Caco-2 (cell line): ENCODE measurements around the gene DAB1. TPM values are rescaled to one million over a fixed set of nuclear protein-coding genes. Genes with fewer than 3 reads are reported as not detected.
A peak's percentile ranks its signal among the peaks of the same experiment; 100 is the strongest.

Experiments used
- BruUV-seq: library from RNA; stranded (reverse); fragments of 400-500 nt; replicated peaks from 2 replicates; lab custom pipeline; 2021; lab: Mats Ljungman, UMichigan
- CTCF ChIA-PET: fragments of 300-600 bp; sonication (Branson Sonifier 250); formaldehyde crosslinking; loops from one replicate; lab custom pipeline; 2022; ENCODE audit warnings: antibody characterized with exemption; lab: Charles Lee
- POLR2A ChIA-PET: fragments of 300-600 bp; sonication (Branson Sonifier 250); formaldehyde crosslinking; loops from one replicate; lab custom pipeline; 2022; ENCODE audit warnings: antibody characterized with exemption; lab: Charles Lee
- DNase-seq, 2 experiments: peaks; one replicate each; pipeline versions ENCODE4 v3.0.0 to v3.0.0-alpha.2; 2020 to 2022
- H3K27me3 ChIP-seq: replicated peaks from 2 replicates; pipeline ENCODE4 v1.6.0; 2011; ENCODE audit warnings: low read length; ENCODE audit not compliant: control insufficient read depth, insufficient read depth
- H3K36me3 ChIP-seq: 2 replicates; pipeline ENCODE4 v1.5.1; 2011; ENCODE audit warnings: low read length; ENCODE audit not compliant: control insufficient read depth, insufficient read depth
- H3K4me1 ChIP-seq: fragments of 250-450 bp; sonication (Bioruptor Pico); 2 replicates; pipeline ENCODE4 v1.5.1; 2020; ENCODE audit warnings: mild to moderate bottlenecking
- H3K4me3 ChIP-seq: 2 replicates; pipeline ENCODE4 v1.5.1; 2011; ENCODE audit warnings: low read depth, mild to moderate bottlenecking, control low read depth, low read length
- H3K9me3 ChIP-seq: fragments of 250-450 bp; sonication (Bioruptor Pico); 2 replicates; pipeline ENCODE4 v1.5.1; 2020; ENCODE audit warnings: mild to moderate bottlenecking, moderate library complexity
- H3K27ac Mint-ChIP-seq: one replicate; pipeline ENCODE4 v1.8.0; 2022; ENCODE audit warnings: mixed read lengths; ENCODE audit not compliant: unreplicated experiment
- H3K27me3 Mint-ChIP-seq: one replicate; pipeline ENCODE4 v1.8.0; 2022; ENCODE audit warnings: mixed read lengths; ENCODE audit not compliant: insufficient read depth, unreplicated experiment
- H3K36me3 Mint-ChIP-seq: one replicate; pipeline ENCODE4 v1.8.0; 2022; ENCODE audit warnings: mild to moderate bottlenecking, mixed read lengths; ENCODE audit not compliant: insufficient read depth, unreplicated experiment
- H3K4me1 Mint-ChIP-seq: one replicate; pipeline ENCODE4 v1.8.0; 2022; ENCODE audit warnings: low read depth, mixed read lengths; ENCODE audit not compliant: unreplicated experiment
- H3K4me3 Mint-ChIP-seq: one replicate; pipeline ENCODE4 v1.8.0; 2022; ENCODE audit warnings: mild to moderate bottlenecking, moderate library complexity, mixed read lengths; ENCODE audit not compliant: unreplicated experiment
- H3K9me3 Mint-ChIP-seq: one replicate; pipeline ENCODE4 v1.8.0; 2022; ENCODE audit warnings: mixed read lengths; ENCODE audit not compliant: unreplicated experiment
- CTCF ChIP-seq, 2 experiments: fragments of 200-600 bp in 1 of 2; IDR thresholded peaks; 1 replicate in 1 of 2; 2 replicates in 1 of 2; pipeline versions ENCODE4 v1.5.1 to v1.8.0; 2011 to 2022; ENCODE audit warnings: antibody characterized with exemption in 1 of 2, control low read depth in 1 of 2, inconsistent platforms in 1 of 2, low read depth in 1 of 2, low read length in 1 of 2, mild to moderate bottlenecking in 1 of 2, moderate library complexity in 1 of 2; ENCODE audit not compliant: insufficient read depth in 1 of 2, severe bottlenecking in 1 of 2, unreplicated experiment in 1 of 2
- intact Hi-C: fragments of 100-400 bp; cut with micrococcal nuclease; formaldehyde crosslinking; loops from one replicate; pipeline ENCODE4 v1.10.0; 2022; ENCODE audit not compliant: unreplicated experiment
- total RNA-seq: library from RNA; stranded (reverse); gene quantifications from 2 replicates; pipeline ENCODE4 v1.2.3, GENCODE V29; 2022

DAB1 gene
- total RNA-seq, 1 experiment from 2014 or later: 0.32 TPM

- POLR2A ChIA-PET: no interaction called here
- H3K4me3 ChIP-seq: no peak overlapping the region
- no peaks in the 10 kb centered on the region for H3K36me3 ChIP-seq
- Mint-ChIP-seq H3K9me3 (no peaks in the 10 kb centered on the region), H3K36me3 (no peaks in the 10 kb centered on the region), H3K27me3 (no peaks in the 10 kb centered on the region), H3K27ac (peak overlapping the region; percentile 48), H3K4me3 (no peak overlapping the region), H3K4me1 (peaks cover 28% of the 10 kb centered on the region)
- intact Hi-C loops: loop anchor here (1.0 kb wide), 1 partner anchor 75 kb away; no protein-coding TSS in a partner anchor
- H3K9me3 ChIP-seq: no peaks in the 10 kb centered on the region
- BruUV-seq: no TSS peak
- no peak for TF ChIP-seq CTCF (IDR thresholded peaks at IDR 0.05; ENCODE audit: insufficient read depth in 1 of 2, low read depth in 1 of 2, low read length in 1 of 2, severe bottlenecking in 1 of 2, unreplicated experiment in 1 of 2)
- H3K27me3 ChIP-seq: no peaks in the 10 kb centered on the region
- peaks cover 16% of the 10 kb centered on the region for H3K4me1 ChIP-seq
- DNase-seq: peak in 1 of 2 experiments; percentile 27
- CTCF ChIA-PET: no interaction called here
Observed at GRCh38 chr1:57204942-57205787, 218.7 kb downstream of the DAB1 start.

GRCh38 chr1:57204091-57204490, 219.8 kb downstream of the DAB1 start:
- Mint-ChIP-seq H3K36me3 (no peaks in the 10 kb centered on the region), H3K4me1 (peaks cover 28% of the 10 kb centered on the region), H3K9me3 (no peaks in the 10 kb centered on the region), H3K27ac (peak overlapping the region; percentile 48), H3K4me3 (no peak overlapping the region), H3K27me3 (no peaks in the 10 kb centered on the region)
- Histone ChIP-seq H3K27me3 (no peaks in the 10 kb centered on the region), H3K4me3 (no peak overlapping the region), H3K36me3 (no peaks in the 10 kb centered on the region), H3K9me3 (no peaks in the 10 kb centered on the region), H3K4me1 (peaks cover 16% of the 10 kb centered on the region)
- DNase-seq: no peak
- ChIA-PET POLR2A (no interaction called here), CTCF (no interaction called here)
- intact Hi-C loops: no loop called here
- no peak for TF ChIP-seq CTCF (IDR thresholded peaks at IDR 0.05; ENCODE audit: insufficient read depth in 1 of 2, low read depth in 1 of 2, low read length in 1 of 2, severe bottlenecking in 1 of 2, unreplicated experiment in 1 of 2)
- no TSS peak for BruUV-seq

GRCh38 chr1:57202241-57202640, 221.6 kb downstream of the DAB1 start:
- no peaks in the 10 kb centered on the region for H3K27me3 Mint-ChIP-seq
- intact Hi-C loops: no loop called here

More at GRCh38 chr1:57202241-57202640, 221.6 kb downstream of the DAB1 start:
- CTCF ChIA-PET: no interaction called here
- DNase-seq: no peak
- Mint-ChIP-seq H3K9me3 (no peaks in the 10 kb centered on the region), H3K4me3 (no peak overlapping the region), H3K27ac (no peak overlapping the region), H3K4me1 (peaks cover 23% of the 10 kb centered on the region), H3K36me3 (no peaks in the 10 kb centered on the region)
- TF ChIP-seq CTCF (IDR thresholded peaks at IDR 0.05; ENCODE audit: insufficient read depth in 1 of 2, low read depth in 1 of 2, low read length in 1 of 2, severe bottlenecking in 1 of 2, unreplicated experiment in 1 of 2): no peak
- BruUV-seq: no TSS peak
- H3K27me3 ChIP-seq: no peaks in the 10 kb centered on the region
- no peaks in the 10 kb centered on the region for H3K36me3 ChIP-seq
- no peak overlapping the region for H3K4me3 ChIP-seq
- no peaks in the 10 kb centered on the region for H3K9me3 ChIP-seq
- peaks cover 16% of the 10 kb centered on the region for H3K4me1 ChIP-seq
- POLR2A ChIA-PET: no interaction called here
